NB4 (cell line): ENCODE data around the gene B9D1.
"Not testable (repeated sequence)": the region's sequence is repeated elsewhere in the genome, so short reads cannot be mapped to it uniquely, and the experiment has no call there.

Source experiments
- DNase-seq: peaks from one replicate; pipeline ENCODE4 v3.0.0; 2010; ENCODE audit warnings: low read depth
- H3K4me3 ChIP-seq: one replicate; pipeline ENCODE4 v1.5.1; 2011; ENCODE audit warnings: mild to moderate bottlenecking, low read depth, low read length, moderate library complexity
- CTCF ChIP-seq: IDR thresholded peaks from one replicate; pipeline ENCODE4 v1.5.1; 2012; ENCODE audit warnings: low read depth, low read length
- MYC ChIP-seq: IDR thresholded peaks from 2 replicates; pipeline ENCODE4 v1.6.1; 2011; ENCODE audit warnings: low read depth, low read length
- POLR2A ChIP-seq: IDR thresholded peaks from 2 replicates; pipeline ENCODE4 v1.6.1; 2011; ENCODE audit warnings: mild to moderate bottlenecking; ENCODE audit not compliant: insufficient read length; ENCODE audit errors: extremely low read depth
- TF ChIP-seq, protein P1 (sequence below): IDR thresholded peaks from 2 replicates; pipeline ENCODE4 v1.6.1; 2011; ENCODE audit warnings: low read depth, low read length

B9D1 gene

GRCh38 chr17:19354748-19355147, 7.8 kb downstream of the B9D1 start:
- no peak overlapping the region for H3K4me3 ChIP-seq
- no peak for DNase-seq
- TF ChIP-seq CTCF (no peak), MYC (no peak), POLR2A (no peak)
- TF ChIP-seq, protein P1, sequence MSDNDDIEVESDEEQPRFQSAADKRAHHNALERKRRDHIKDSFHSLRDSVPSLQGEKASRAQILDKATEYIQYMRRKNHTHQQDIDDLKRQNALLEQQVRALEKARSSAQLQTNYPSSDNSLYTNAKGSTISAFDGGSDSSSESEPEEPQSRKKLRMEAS: no peak

GRCh38 chr17:19353401-19353800, 9.1 kb downstream of the B9D1 start:
- H3K4me3 ChIP-seq, DNase-seq: not testable (repeated sequence)

DNA sequence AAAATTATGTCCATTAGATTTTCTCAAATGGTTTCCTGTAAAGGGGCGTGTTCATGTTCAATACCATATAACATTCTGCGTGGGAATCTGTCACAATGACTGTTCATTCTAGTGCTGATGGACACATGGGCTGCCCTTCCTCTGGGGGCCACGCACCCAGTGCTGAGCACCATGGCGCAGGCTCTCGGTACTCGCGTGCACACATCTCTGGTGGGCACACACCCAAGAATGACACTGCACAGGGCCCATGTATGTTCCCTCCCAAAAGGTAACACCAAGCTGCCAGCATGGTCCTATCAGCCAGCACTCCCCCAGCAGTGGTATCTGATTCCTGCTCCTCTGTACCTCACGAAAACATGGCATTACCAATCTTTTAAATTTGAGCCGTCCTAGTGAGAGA, 13.7 kb downstream of the B9D1 start:
- DNase-seq: no peak
- no peak overlapping the region for H3K4me3 ChIP-seq
- TF ChIP-seq MYC (no peak), CTCF (no peak), POLR2A (no peak)
- TF ChIP-seq, protein P1: no peak

- TF ChIP-seq CTCF: no peak
- no peak for TF ChIP-seq MYC
- TF ChIP-seq, protein P1: no peak
- TF ChIP-seq POLR2A: no peak
- no peak for DNase-seq
- no peak overlapping the region for H3K4me3 ChIP-seq
Measured at GRCh38 chr17:19348081-19348650, 14.4 kb downstream of the B9D1 start.

DNA sequence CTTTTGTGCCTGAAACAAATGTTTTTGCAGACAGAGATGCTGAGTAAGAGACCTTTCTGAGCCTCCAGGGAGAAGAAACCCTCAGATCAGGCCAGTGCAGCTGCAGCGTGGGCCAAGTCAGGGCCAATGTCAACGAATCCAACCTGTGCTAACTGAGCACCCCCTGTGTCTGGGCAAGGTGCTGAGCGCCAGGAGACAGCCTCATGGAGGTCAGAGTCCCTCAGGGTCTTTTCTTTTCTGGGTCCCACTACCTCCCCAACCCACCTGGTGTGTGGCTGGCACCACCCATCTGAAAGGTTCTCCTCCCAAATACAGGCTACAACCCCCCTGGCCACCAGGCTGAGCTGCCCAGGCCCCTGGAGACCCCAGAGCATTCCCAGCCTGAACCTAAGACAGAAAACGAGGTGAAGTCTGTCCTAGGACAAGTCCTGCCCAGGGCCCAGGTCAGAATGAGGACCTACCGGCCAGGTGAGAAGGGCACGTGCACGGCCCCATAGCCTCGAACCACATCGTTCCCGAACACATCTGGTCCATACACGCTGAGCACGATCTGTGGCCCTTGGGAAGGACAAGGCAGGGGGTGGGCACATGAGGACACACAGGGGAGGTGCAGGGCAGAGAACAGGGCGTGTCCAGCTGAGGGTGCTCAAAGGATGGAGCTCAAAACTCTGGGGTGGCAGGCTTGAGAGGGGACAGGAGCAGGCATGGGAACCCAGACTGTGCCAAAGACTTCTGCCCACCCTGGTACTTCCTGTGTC, 15.0 kb downstream of the B9D1 start:
- TF ChIP-seq CTCF (no peak), POLR2A (no peak), MYC (no peak)
- TF ChIP-seq, protein P1: no peak
- no peak overlapping the region for H3K4me3 ChIP-seq
- no peak for DNase-seq

GRCh38 chr17:19346351-19347255, 15.9 kb downstream of the B9D1 start:
- peak; percentile 92 for DNase-seq
- TF ChIP-seq POLR2A (no peak), CTCF (no peak), MYC (no peak)
- TF ChIP-seq, protein P1: no peak
- no peak overlapping the region for H3K4me3 ChIP-seq
